ENCODE results near the gene SAPCD2. TPM values are rescaled to one million over a fixed set of nuclear protein-coding genes. Genes with fewer than 3 reads are reported as not detected.

SAPCD2 gene
- total and polyA plus RNA-seq, 9 of the 15 experiments (the other 6 are each of a cell fraction or from before 2014, with no cell fraction given) = 3.4 to 91.8 (median 18.8) TPM

DNA sequence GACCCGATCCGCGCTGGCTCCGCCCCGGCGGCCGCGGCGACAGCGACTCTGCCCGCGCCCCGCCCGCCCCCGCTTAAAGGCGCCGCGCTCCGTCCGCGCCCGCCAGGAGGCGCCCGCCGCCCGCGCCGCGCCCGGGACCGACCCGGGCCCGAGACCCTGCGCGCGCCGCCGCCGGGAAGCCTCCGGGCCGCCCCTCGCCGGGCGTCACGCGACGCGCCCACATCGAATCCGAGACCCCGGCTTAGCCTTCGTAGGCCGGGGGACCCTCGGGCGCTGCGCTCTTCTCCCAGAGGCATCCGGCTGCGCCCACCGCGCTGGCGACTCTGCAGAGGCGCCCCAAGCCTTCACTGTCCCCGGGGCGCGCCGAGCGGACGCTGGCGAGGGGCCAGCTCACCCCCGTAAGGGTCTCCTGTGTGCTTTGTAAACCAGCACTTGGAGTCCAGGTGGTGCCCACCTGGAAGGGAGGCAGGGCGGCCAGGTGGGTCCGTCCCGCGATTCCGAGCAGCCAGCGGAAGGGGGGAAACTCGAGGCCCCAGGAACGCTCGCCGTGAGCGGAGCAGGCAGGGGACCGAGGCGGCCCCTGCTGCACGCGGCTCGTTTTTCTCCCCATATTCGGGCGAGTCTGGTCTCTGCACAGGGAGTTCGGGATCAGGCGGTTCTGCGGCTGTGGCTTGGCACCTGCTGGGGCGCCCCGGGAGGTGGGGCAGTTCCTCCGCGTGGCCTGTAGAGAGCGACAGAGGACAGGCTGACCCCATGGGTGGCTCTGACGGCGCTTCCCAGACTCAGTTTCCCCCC is 41.9 kb downstream of the SAPCD2 start (continued):
- TF ChIP-seq, protein P1, sequence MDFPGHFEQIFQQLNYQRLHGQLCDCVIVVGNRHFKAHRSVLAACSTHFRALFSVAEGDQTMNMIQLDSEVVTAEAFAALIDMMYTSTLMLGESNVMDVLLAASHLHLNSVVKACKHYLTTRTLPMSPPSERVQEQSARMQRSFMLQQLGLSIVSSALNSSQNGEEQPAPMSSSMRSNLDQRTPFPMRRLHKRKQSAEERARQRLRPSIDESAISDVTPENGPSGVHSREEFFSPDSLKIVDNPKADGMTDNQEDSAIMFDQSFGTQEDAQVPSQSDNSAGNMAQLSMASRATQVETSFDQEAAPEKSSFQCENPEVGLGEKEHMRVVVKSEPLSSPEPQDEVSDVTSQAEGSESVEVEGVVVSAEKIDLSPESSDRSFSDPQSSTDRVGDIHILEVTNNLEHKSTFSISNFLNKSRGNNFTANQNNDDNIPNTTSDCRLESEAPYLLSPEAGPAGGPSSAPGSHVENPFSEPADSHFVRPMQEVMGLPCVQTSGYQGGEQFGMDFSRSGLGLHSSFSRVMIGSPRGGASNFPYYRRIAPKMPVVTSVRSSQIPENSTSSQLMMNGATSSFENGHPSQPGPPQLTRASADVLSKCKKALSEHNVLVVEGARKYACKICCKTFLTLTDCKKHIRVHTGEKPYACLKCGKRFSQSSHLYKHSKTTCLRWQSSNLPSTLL (IDR thresholded peaks at IDR 0.05) = no peak
- TF ChIP-seq, protein P2, sequence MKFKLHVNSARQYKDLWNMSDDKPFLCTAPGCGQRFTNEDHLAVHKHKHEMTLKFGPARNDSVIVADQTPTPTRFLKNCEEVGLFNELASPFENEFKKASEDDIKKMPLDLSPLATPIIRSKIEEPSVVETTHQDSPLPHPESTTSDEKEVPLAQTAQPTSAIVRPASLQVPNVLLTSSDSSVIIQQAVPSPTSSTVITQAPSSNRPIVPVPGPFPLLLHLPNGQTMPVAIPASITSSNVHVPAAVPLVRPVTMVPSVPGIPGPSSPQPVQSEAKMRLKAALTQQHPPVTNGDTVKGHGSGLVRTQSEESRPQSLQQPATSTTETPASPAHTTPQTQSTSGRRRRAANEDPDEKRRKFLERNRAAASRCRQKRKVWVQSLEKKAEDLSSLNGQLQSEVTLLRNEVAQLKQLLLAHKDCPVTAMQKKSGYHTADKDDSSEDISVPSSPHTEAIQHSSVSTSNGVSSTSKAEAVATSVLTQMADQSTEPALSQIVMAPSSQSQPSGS (CRISPR knock-in tag; IDR thresholded peaks at IDR 0.05) = no peak
- no peak for TF ChIP-seq KDM5B (IDR thresholded peaks at IDR 0.05; ENCODE audit: insufficient replicate concordance, low read depth, low read length)
- TF ChIP-seq ZNF23 (CRISPR knock-in tag; IDR thresholded peaks at IDR 0.05) = no peak
- TF ChIP-seq TBL1XR1 (IDR thresholded peaks at IDR 0.05; ENCODE audit: low read length in 2 of 2) = no peak
- no peak for TF ChIP-seq ZNF696 (CRISPR knock-in tag; conservative IDR thresholded peaks at IDR 0.05)
- TF ChIP-seq XRCC3 (IDR thresholded peaks at IDR 0.05) = no peak
- TF ChIP-seq, protein P3, sequence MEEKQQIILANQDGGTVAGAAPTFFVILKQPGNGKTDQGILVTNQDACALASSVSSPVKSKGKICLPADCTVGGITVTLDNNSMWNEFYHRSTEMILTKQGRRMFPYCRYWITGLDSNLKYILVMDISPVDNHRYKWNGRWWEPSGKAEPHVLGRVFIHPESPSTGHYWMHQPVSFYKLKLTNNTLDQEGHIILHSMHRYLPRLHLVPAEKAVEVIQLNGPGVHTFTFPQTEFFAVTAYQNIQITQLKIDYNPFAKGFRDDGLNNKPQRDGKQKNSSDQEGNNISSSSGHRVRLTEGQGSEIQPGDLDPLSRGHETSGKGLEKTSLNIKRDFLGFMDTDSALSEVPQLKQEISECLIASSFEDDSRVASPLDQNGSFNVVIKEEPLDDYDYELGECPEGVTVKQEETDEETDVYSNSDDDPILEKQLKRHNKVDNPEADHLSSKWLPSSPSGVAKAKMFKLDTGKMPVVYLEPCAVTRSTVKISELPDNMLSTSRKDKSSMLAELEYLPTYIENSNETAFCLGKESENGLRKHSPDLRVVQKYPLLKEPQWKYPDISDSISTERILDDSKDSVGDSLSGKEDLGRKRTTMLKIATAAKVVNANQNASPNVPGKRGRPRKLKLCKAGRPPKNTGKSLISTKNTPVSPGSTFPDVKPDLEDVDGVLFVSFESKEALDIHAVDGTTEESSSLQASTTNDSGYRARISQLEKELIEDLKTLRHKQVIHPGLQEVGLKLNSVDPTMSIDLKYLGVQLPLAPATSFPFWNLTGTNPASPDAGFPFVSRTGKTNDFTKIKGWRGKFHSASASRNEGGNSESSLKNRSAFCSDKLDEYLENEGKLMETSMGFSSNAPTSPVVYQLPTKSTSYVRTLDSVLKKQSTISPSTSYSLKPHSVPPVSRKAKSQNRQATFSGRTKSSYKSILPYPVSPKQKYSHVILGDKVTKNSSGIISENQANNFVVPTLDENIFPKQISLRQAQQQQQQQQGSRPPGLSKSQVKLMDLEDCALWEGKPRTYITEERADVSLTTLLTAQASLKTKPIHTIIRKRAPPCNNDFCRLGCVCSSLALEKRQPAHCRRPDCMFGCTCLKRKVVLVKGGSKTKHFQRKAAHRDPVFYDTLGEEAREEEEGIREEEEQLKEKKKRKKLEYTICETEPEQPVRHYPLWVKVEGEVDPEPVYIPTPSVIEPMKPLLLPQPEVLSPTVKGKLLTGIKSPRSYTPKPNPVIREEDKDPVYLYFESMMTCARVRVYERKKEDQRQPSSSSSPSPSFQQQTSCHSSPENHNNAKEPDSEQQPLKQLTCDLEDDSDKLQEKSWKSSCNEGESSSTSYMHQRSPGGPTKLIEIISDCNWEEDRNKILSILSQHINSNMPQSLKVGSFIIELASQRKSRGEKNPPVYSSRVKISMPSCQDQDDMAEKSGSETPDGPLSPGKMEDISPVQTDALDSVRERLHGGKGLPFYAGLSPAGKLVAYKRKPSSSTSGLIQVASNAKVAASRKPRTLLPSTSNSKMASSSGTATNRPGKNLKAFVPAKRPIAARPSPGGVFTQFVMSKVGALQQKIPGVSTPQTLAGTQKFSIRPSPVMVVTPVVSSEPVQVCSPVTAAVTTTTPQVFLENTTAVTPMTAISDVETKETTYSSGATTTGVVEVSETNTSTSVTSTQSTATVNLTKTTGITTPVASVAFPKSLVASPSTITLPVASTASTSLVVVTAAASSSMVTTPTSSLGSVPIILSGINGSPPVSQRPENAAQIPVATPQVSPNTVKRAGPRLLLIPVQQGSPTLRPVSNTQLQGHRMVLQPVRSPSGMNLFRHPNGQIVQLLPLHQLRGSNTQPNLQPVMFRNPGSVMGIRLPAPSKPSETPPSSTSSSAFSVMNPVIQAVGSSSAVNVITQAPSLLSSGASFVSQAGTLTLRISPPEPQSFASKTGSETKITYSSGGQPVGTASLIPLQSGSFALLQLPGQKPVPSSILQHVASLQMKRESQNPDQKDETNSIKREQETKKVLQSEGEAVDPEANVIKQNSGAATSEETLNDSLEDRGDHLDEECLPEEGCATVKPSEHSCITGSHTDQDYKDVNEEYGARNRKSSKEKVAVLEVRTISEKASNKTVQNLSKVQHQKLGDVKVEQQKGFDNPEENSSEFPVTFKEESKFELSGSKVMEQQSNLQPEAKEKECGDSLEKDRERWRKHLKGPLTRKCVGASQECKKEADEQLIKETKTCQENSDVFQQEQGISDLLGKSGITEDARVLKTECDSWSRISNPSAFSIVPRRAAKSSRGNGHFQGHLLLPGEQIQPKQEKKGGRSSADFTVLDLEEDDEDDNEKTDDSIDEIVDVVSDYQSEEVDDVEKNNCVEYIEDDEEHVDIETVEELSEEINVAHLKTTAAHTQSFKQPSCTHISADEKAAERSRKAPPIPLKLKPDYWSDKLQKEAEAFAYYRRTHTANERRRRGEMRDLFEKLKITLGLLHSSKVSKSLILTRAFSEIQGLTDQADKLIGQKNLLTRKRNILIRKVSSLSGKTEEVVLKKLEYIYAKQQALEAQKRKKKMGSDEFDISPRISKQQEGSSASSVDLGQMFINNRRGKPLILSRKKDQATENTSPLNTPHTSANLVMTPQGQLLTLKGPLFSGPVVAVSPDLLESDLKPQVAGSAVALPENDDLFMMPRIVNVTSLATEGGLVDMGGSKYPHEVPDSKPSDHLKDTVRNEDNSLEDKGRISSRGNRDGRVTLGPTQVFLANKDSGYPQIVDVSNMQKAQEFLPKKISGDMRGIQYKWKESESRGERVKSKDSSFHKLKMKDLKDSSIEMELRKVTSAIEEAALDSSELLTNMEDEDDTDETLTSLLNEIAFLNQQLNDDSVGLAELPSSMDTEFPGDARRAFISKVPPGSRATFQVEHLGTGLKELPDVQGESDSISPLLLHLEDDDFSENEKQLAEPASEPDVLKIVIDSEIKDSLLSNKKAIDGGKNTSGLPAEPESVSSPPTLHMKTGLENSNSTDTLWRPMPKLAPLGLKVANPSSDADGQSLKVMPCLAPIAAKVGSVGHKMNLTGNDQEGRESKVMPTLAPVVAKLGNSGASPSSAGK (IDR thresholded peaks at IDR 0.05) = no peak; the same call in 1 of the 2 replicates
- no peak for TF ChIP-seq NFE2 (IDR thresholded peaks at IDR 0.05; ENCODE audit: low read depth)
- TF ChIP-seq, protein P4, sequence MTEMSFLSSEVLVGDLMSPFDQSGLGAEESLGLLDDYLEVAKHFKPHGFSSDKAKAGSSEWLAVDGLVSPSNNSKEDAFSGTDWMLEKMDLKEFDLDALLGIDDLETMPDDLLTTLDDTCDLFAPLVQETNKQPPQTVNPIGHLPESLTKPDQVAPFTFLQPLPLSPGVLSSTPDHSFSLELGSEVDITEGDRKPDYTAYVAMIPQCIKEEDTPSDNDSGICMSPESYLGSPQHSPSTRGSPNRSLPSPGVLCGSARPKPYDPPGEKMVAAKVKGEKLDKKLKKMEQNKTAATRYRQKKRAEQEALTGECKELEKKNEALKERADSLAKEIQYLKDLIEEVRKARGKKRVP (CRISPR knock-in tag; IDR thresholded peaks at IDR 0.05) = no peak
- TF ChIP-seq ZNF695 (CRISPR knock-in tag; IDR thresholded peaks at IDR 0.05) = no peak

All from K562 (cell line).